Measurements from ENCODE around the gene COL28A1.

GRCh38 chr7:7566651-7567611 is 31.3 kb upstream of the COL28A1 start, which contains the start of gene MIOS:
- TF ChIP-seq POLR2A (IDR thresholded peaks at IDR 0.05; ENCODE audit: low read length), result peak; percentile 81
- no peak for TF ChIP-seq GATA1 (IDR thresholded peaks at IDR 0.05; ENCODE audit: low read depth, low read length)

Data from erythroblast (primary cell).